HepG2 (cell line): ENCODE measurements around the gene MYO7B. TPM values are rescaled to one million over a fixed set of nuclear protein-coding genes. Genes with fewer than 3 reads are reported as not detected.
A peak's percentile ranks its signal among the peaks of the same experiment; 100 is the strongest.

Source experiments
- ATAC-seq: fragments of 200-7000 bp; cut with Tn5 transposase; 3 replicates; pipeline ENCODE4 v1.9.1; 2020; ENCODE audit warnings: mild to moderate bottlenecking, moderate library complexity
- BruUV-seq: library from RNA; stranded (reverse); fragments of 400-500 nt; replicated peaks from 2 replicates; lab custom pipeline; 2021; lab: Mats Ljungman, UMichigan
- CTCF ChIA-PET: fragments of 300-600 bp; formaldehyde crosslinking; extraction: SDS; loops from one replicate; lab custom pipeline; 2021; ENCODE audit warnings: low total read pairs, inconsistent platforms, low intra/inter-chr PET ratio; lab: Yijun Ruan, JAX
- POLR2A ChIA-PET: fragments of 350-600 bp; sonication (Branson Sonifier 250); formaldehyde crosslinking; loops from one replicate; lab custom pipeline; 2020; ENCODE audit warnings: antibody characterized with exemption, inconsistent platforms; lab: Yijun Ruan, JAX
- DNase-seq: peaks from one replicate; pipeline ENCODE4 v3.0.0-alpha.2; 2015; ENCODE audit warnings: low spot score
- FAIRE-seq: peaks from 3 replicates; lab custom pipeline; 2011; peaks lifted over from hg19 to GRCh38; lab: Jason Lieb, UNC
- H2AFZ ChIP-seq: one replicate; pipeline ENCODE4 v1.6.1; 2011; ENCODE audit warnings: low read length, inconsistent platforms
- H3K27ac ChIP-seq: fragments of 300-600 bp; 3 replicates; pipeline ENCODE4 v1.8.0; 2011; ENCODE audit warnings: mixed run types, mild to moderate bottlenecking, mixed read lengths, low read length, inconsistent platforms; ENCODE audit not compliant: insufficient read depth; ENCODE audit errors: extremely low read length
- H3K27me3 ChIP-seq, 2 experiments: fragments of 200-600 bp in 1 of 2; 2 replicates in 1 of 2; 3 replicates in 1 of 2; pipeline versions ENCODE4 v1.6.0 to v1.8.0; 2011; ENCODE audit warnings: low read length in 2 of 2, mild to moderate bottlenecking in 2 of 2, moderate library complexity in 2 of 2, inconsistent platforms in 1 of 2; ENCODE audit not compliant: insufficient read depth in 2 of 2, control insufficient read depth in 1 of 2
- H3K36me3 ChIP-seq, 2 experiments: fragments of 200-600 bp in 1 of 2; replicated peaks in 1 of 2; 2 replicates in 1 of 2; 3 replicates in 1 of 2; pipeline versions ENCODE4 v1.5.1 to v1.8.0; 2011; ENCODE audit warnings: low read length in 2 of 2, inconsistent platforms in 1 of 2; ENCODE audit not compliant: insufficient read depth in 2 of 2, control insufficient read depth in 1 of 2
- H3K4me1 ChIP-seq: 2 replicates; pipeline ENCODE4 v1.5.1; 2012; ENCODE audit warnings: low read length, inconsistent platforms; ENCODE audit not compliant: insufficient read depth
- H3K4me2 ChIP-seq: 2 replicates; pipeline ENCODE4 v1.6.0; 2011; ENCODE audit warnings: low read depth, low read length, inconsistent platforms
- H3K4me3 ChIP-seq, 3 experiments: fragments of 200-600 bp in 1 of 3; sonication (generic), shearing (Covaris generic) in 1 of 3; replicated peaks in 1 of 3; 2 replicates each; pipeline ENCODE4 v1.5.1; 2011 to 2016; ENCODE audit warnings: low read length in 3 of 3, inconsistent platforms in 2 of 3, low read depth in 2 of 3, mild to moderate bottlenecking in 2 of 3, control low read depth in 1 of 3, mixed read lengths in 1 of 3; ENCODE audit not compliant: insufficient read depth in 1 of 3
- H3K79me2 ChIP-seq: one replicate; pipeline ENCODE4 v1.6.1; 2011; ENCODE audit warnings: low read length, inconsistent platforms; ENCODE audit not compliant: insufficient read depth
- H3K9ac ChIP-seq: 2 replicates; pipeline ENCODE4 v1.6.0; 2011; ENCODE audit warnings: mild to moderate bottlenecking, low read depth, low read length, inconsistent platforms; ENCODE audit not compliant: insufficient read depth
- H3K9me3 ChIP-seq: 2 replicates; pipeline ENCODE4 v1.5.1; 2012; ENCODE audit warnings: mild to moderate bottlenecking, low read length
- H4K20me1 ChIP-seq: 2 replicates; pipeline ENCODE4 v1.6.0; 2011; ENCODE audit warnings: inconsistent platforms, mild to moderate bottlenecking, low read length, moderate library complexity; ENCODE audit not compliant: insufficient read depth
- CEBPB ChIP-seq: IDR thresholded peaks from 2 replicates; pipeline ENCODE4 v1.6.1; 2011; ENCODE audit warnings: low read depth, low read length, improper control_type of control experiment, borderline replicate concordance
- CEBPG ChIP-seq: IDR thresholded peaks from 2 replicates; pipeline ENCODE4 v1.6.1; 2016
- FOXO4 ChIP-seq: sonication (generic); formaldehyde crosslinking; conservative IDR thresholded peaks from 2 replicates; pipeline ENCODE4 v1.8.1; 2023; ENCODE audit warnings: missing genetic modification reagents
- GPN1 ChIP-seq: sonication (generic); formaldehyde crosslinking; IDR thresholded peaks from 2 replicates; pipeline ENCODE4 v1.5.1; 2020; ENCODE audit warnings: missing genetic modification reagents, borderline replicate concordance
- RBM22 ChIP-seq: fragments of 200-400 bp; formaldehyde crosslinking; optimal IDR thresholded peaks from 2 replicates; pipeline ENCODE3; 2017; ENCODE audit warnings: mild to moderate bottlenecking, low read length, moderate library complexity
- TARDBP ChIP-seq: sonication (generic); formaldehyde crosslinking; IDR thresholded peaks from 2 replicates; pipeline ENCODE4 v1.8.0; 2022; ENCODE audit warnings: mild to moderate bottlenecking, missing genetic modification reagents
- ZBTB39 ChIP-seq: sonication (generic); formaldehyde crosslinking; IDR thresholded peaks from 2 replicates; pipeline ENCODE4 v1.5.0; 2020; ENCODE audit warnings: missing genetic modification reagents
- ZHX1 ChIP-seq: sonication (generic); formaldehyde crosslinking; IDR thresholded peaks from 2 replicates; pipeline ENCODE4 v1.8.1; 2022; ENCODE audit warnings: low read depth, mild to moderate bottlenecking, missing genetic modification reagents
- ZNF430 ChIP-seq: sonication (generic); formaldehyde crosslinking; IDR thresholded peaks from 2 replicates; pipeline ENCODE4 v1.9.0; 2021; ENCODE audit warnings: mild to moderate bottlenecking, missing genetic modification reagents
- ZNF609 ChIP-seq: sonication (generic); formaldehyde crosslinking; IDR thresholded peaks from 2 replicates; pipeline ENCODE4 v1.4.0; 2020; ENCODE audit warnings: mild to moderate bottlenecking, missing genetic modification reagents, borderline replicate concordance
- ZNF713 ChIP-seq: sonication (generic); formaldehyde crosslinking; IDR thresholded peaks from 2 replicates; pipeline ENCODE4 v1.4.0; 2020; ENCODE audit warnings: mild to moderate bottlenecking, missing genetic modification reagents
- ZNF777 ChIP-seq: sonication (generic); formaldehyde crosslinking; IDR thresholded peaks from 2 replicates; pipeline ENCODE4 v1.4.0; 2020; ENCODE audit warnings: missing genetic modification reagents
- ZNF782 ChIP-seq: sonication (generic); formaldehyde crosslinking; IDR thresholded peaks from 2 replicates; pipeline ENCODE4 v1.4.0; 2020; ENCODE audit warnings: missing genetic modification reagents, mild to moderate bottlenecking, borderline replicate concordance
- WGBS: methylation state at CpG from one replicate; pipeline ENCODE4 v1.1.6; 2017; ENCODE audit warnings: low lambda C conversion rate; 5-methylcytosine and 5-hydroxymethylcytosine counted together
- in situ Hi-C: cut with HindIII; loops from 2 replicates; pipeline ENCODE4 v1.10.0; 2017; ENCODE audit warnings: low pct_unique_long_range_greater_than_20kb; ENCODE audit not compliant: extremely low pct_ligation_motif_present
- intact Hi-C: fragments of 100-400 bp; cut with micrococcal nuclease; formaldehyde crosslinking; loops from one replicate; pipeline ENCODE4 v1.10.0; 2022; ENCODE audit not compliant: unreplicated experiment
- polyA plus RNA-seq, 8 experiments: library from polyadenylated mRNA; depleted of rRNA in 3 of 8; stranded (reverse) in 7 of 8; unstranded in 1 of 8; fragments of >200 nt; fragmentation: Illumina TruSeq in 4 of 8; extraction: Trizol in 4 of 8; gene quantifications; 2 replicates each; pipeline versions ENCODE4 v1.2.1 to v1.2.3, GENCODE V29; 2011 to 2016; ENCODE audit warnings: low read depth in 4 of 8, missing spikeins in 1 of 8, mixed read lengths in 1 of 8; ENCODE audit not compliant: insufficient read depth in 1 of 8
- total RNA-seq, 5 experiments: library from RNA; depleted of rRNA; stranded (reverse); fragments of >200 nt; fragmentation: Illumina TruSeq; extraction: Trizol; gene quantifications; 2 replicates each; pipeline ENCODE4 v1.2.3, GENCODE V29; 2016; ENCODE audit warnings: low read depth in 1 of 5

MYO7B gene
- total and polyA plus RNA-seq, 2 of the 13 experiments (the other 11 are each of a cell fraction or from before 2014, with no cell fraction given) = not detected

GRCh38 chr2:127658641-127659407 lies 123.3 kb downstream of the MYO7B start:
- Histone ChIP-seq H3K27me3 (peaks cover 4 to 65% of the 10 kb centered on the region in 2 experiments), H3K4me1 (peaks cover 14% of the 10 kb centered on the region), H3K79me2 (no peaks in the 10 kb centered on the region), H3K27ac (no peak overlapping the region), H2AFZ (no peak overlapping the region), H3K4me3 (no peak overlapping the region), H3K36me3 (no peaks in the 10 kb centered on the region), H4K20me1 (no peaks in the 10 kb centered on the region), H3K4me2 (no peak overlapping the region), H3K9ac (no peak overlapping the region), H3K9me3 (no peaks in the 10 kb centered on the region)
- in situ Hi-C loops (no loop called here), intact Hi-C loops (no loop called here)
- BruUV-seq = no TSS peak
- FAIRE-seq = no peak
- ChIA-PET CTCF (no interaction called here), POLR2A (no interaction called here)
- ATAC-seq = no peak
- WGBS = 52% methylated on average over 18 of the region's 20 CpGs
- DNase-seq = no peak
- peak; percentile 36; the same call in 1 of the 2 replicates for TF ChIP-seq CEBPG
- no peak for TF ChIP-seq ZNF713
- TF ChIP-seq GPN1 = no peak
- TF ChIP-seq ZNF777 (CRISPR knock-in tag) = no peak
- no peak for TF ChIP-seq ZNF430
- TF ChIP-seq ZHX1 (CRISPR knock-in tag) = no peak
- TF ChIP-seq RBM22 = no peak
- TF ChIP-seq FOXO4 (CRISPR knock-in tag) = no peak
- no peak for TF ChIP-seq ZNF782 (CRISPR knock-in tag)
- TF ChIP-seq CEBPB = peak; percentile 90
- TF ChIP-seq ZBTB39 (CRISPR knock-in tag) = no peak
- no peak for TF ChIP-seq ZNF609 (CRISPR knock-in tag)
- no peak for TF ChIP-seq TARDBP
